ENCODE results near the gene VCP.

The VCP gene

DNA sequence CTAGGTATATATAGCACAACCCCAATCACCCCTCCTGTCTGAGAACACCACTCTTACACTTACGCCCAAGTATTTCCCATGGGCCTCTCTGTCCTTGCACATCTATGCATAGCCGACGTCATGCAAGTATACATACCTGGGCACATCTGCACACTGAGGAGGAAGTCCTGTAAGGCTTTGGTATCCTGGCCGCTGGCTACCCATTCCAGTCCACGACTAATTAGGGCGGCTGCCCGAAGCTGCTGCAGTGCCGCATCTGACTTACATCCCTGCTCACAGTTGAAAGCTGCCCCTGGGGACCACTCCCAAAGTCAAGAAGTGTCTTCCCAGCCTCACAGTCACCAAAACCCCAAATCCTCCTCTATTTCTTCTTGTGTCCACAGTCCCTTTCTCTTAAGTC lies 2.4 kb upstream of the VCP start:
- TF ChIP-seq, protein P1, sequence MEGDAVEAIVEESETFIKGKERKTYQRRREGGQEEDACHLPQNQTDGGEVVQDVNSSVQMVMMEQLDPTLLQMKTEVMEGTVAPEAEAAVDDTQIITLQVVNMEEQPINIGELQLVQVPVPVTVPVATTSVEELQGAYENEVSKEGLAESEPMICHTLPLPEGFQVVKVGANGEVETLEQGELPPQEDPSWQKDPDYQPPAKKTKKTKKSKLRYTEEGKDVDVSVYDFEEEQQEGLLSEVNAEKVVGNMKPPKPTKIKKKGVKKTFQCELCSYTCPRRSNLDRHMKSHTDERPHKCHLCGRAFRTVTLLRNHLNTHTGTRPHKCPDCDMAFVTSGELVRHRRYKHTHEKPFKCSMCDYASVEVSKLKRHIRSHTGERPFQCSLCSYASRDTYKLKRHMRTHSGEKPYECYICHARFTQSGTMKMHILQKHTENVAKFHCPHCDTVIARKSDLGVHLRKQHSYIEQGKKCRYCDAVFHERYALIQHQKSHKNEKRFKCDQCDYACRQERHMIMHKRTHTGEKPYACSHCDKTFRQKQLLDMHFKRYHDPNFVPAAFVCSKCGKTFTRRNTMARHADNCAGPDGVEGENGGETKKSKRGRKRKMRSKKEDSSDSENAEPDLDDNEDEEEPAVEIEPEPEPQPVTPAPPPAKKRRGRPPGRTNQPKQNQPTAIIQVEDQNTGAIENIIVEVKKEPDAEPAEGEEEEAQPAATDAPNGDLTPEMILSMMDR (IDR thresholded peaks at IDR 0.05; ENCODE audit: insufficient read depth, low read depth, low read length, missing control alignments), result no peak
- H3K4me3 ChIP-seq (ENCODE audit: low read depth, low read length), result no peak overlapping the region
- DNase-seq (ENCODE audit: low read depth), result no peak

- no peak overlapping the region for H3K4me3 ChIP-seq (ENCODE audit: low read depth, low read length)
- TF ChIP-seq, protein P1 (IDR thresholded peaks at IDR 0.05; ENCODE audit: insufficient read depth, low read depth, low read length, missing control alignments), result no peak
- no peak for DNase-seq (ENCODE audit: low read depth)
Observed at GRCh38 chr9:35074141-35074540, 1.7 kb upstream of the VCP start.

DNA sequence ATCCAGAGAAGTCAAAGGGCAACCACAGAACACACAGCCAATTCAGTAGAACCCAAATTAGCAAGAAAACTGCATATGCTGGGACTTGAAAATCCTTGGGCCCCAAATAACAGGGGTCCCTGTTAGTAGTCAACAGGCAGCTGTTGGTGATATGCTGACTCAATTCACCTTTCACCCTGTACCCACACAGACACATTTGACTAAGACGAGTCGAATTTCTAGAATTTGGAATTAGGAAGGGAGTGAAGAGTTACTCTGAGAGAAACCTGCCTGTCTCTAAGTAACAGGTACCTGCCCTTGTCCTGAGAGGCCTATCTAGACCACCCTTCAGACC lies 821 bp upstream of the VCP start:
- H3K4me3 ChIP-seq (ENCODE audit: low read depth, low read length), result no peak overlapping the region
- peak; percentile 21 for DNase-seq (ENCODE audit: low read depth)
- TF ChIP-seq, protein P1 (IDR thresholded peaks at IDR 0.05; ENCODE audit: insufficient read depth, low read depth, low read length, missing control alignments), result no peak

GRCh38 chr9:35071814-35072460 lies 488 bp downstream of the VCP start:
- DNase-seq (ENCODE audit: low read depth), result peak; percentile 94
- TF ChIP-seq, protein P1 (IDR thresholded peaks at IDR 0.05; ENCODE audit: insufficient read depth, low read depth, low read length, missing control alignments), result peak; percentile 29
- peak overlapping the region; percentile 90 for H3K4me3 ChIP-seq (ENCODE audit: low read depth, low read length)

DNA sequence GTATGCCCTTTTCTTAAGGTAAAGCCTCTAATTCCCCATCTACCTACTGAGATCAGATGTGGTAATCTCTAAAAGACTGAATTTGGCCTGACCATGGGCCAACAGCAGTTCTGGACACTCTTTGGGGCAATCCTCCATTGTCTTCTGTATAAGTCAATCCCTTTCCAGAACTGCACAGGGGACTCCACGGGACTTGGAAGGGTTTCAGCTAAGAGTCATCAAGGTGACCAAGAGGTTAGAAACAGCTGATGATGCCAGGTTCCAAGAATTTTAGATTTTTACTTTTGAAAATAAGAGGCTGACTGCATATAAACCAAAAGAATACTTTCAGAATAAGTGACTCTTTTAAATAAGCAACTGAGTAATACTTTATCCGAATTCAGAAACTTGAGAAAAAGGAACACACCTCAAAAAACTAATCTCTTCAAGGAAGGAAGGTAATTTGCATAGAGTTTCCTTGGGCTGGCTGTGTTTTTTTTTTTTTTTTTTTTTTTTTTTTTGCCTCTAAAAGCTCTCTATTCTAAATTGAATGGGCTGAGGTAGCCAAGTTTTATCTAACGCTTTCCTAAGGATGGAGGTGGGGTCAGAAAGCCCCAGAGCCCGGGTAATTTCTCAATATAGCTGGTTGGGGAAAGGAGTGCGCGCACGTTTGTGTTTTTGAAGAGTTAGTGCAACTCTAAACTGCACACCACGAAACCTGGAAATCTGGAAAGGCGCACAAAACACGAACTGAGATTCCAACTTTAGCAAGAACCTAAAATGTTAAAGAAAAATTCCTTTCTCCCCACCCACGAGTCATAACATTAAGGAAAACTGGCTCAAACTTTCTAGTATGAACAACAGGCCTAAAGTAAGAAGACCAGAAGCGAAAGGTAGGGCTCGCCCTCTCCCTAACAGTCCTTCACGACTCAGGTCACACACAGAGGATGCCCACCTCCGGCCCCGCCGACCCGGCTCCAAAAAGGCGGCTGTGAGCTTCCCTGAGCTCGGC lies 1.3 kb downstream of the VCP start:
- DNase-seq (ENCODE audit: low read depth), result no peak
- TF ChIP-seq, protein P1 (IDR thresholded peaks at IDR 0.05; ENCODE audit: insufficient read depth, low read depth, low read length, missing control alignments), result no peak
- H3K4me3 ChIP-seq (ENCODE audit: low read depth, low read length), result peak overlapping the region; percentile 90

DNA sequence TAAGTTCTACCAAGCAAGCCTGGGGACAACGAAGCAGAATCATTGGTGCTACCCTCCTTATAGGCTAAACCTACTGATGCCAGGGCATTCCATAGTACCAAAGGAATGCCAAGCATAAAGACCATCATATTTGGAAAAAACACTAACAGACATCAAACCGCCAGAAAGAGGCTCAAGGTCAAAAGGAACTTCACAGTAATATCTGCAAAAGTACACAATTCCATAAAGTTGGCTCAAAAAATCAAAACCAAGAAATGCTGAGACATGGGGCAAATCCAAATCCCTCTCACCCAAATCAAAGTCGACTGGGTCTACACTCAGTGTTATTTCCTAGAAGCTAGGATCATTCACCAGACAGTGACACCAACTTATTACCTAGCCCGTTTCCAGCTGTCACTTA lies 3.4 kb downstream of the VCP start:
- H3K4me3 ChIP-seq (ENCODE audit: low read depth, low read length), result no peak overlapping the region
- DNase-seq (ENCODE audit: low read depth), result no peak
- TF ChIP-seq, protein P1 (IDR thresholded peaks at IDR 0.05; ENCODE audit: insufficient read depth, low read depth, low read length, missing control alignments), result no peak
